HCT116 (cell line): Measurements from ENCODE around the gene XAB2. TPM values are rescaled to one million over a fixed set of nuclear protein-coding genes. Genes with fewer than 3 reads are reported as not detected.

Experiments used
- ATAC-seq: fragments of 200-7000 bp; cut with Tn5 transposase; 2 replicates; pipeline ENCODE4 v1.9.1; 2020; ENCODE audit warnings: mild to moderate bottlenecking, moderate library complexity
- Bru-seq: library from RNA; stranded (reverse); fragments of 400-500 nt; gene quantifications from one replicate; lab custom pipeline; 2021; lab: Mats Ljungman, UMichigan
- BruChase-seq, 2 experiments: library from RNA; stranded (reverse); fragments of 400-500 nt; gene quantifications; one replicate each; lab custom pipeline; 2021; lab: Mats Ljungman, UMichigan
- BruUV-seq: library from RNA; stranded (reverse); fragments of 400-500 nt; replicated peaks from 2 replicates; lab custom pipeline; 2021; lab: Mats Ljungman, UMichigan
- CTCF ChIA-PET: fragments of 300-600 bp; sonication (Branson Sonifier 250); formaldehyde crosslinking; loops from one replicate; lab custom pipeline; 2021; ENCODE audit warnings: antibody characterized with exemption; lab: Charles Lee
- POLR2A ChIA-PET: fragments of 300-600, 350-600 bp; sonication (Branson Sonifier 250); formaldehyde crosslinking; loops from one replicate; lab custom pipeline; 2021; ENCODE audit warnings: antibody characterized with exemption; lab: Charles Lee
- RAD21 ChIA-PET, 2 experiments: fragments of 300-600 bp; sonication (Branson Sonifier 250); formaldehyde crosslinking; loops; one replicate each; lab custom pipeline; 2023; ENCODE audit warnings: low total read pairs in 2 of 2; ENCODE audit not compliant: uncharacterized antibody in 2 of 2, unreplicated experiment in 2 of 2, low non-redundant PET in 1 of 2; lab: Charles Lee
- DNase-seq: peaks from one replicate; pipeline ENCODE4 v3.0.0-alpha.2; 2010; ENCODE audit warnings: low read depth, low spot score
- H2AFZ ChIP-seq: fragments of 200-600 bp; shearing (Covaris generic), sonication (generic); 2 replicates; pipeline ENCODE4 v1.6.1; 2017; ENCODE audit warnings: low read depth, mixed run types, mixed read lengths, antibody characterized with exemption, low read length; ENCODE audit not compliant: poor library complexity, severe bottlenecking
- H3K27ac ChIP-seq: 2 replicates; pipeline ENCODE4 v1.5.1; 2012; ENCODE audit warnings: low read depth, low read length
- H3K27me3 ChIP-seq: fragments of 200-600 bp; sonication (generic); 2 replicates; pipeline ENCODE4 v1.6.1; 2016; ENCODE audit warnings: mixed run types, low read length, mixed read lengths; ENCODE audit not compliant: insufficient read depth
- H3K36me3 ChIP-seq, 2 experiments: fragments of 200-500 bp in 1 of 2; fragments of 200-600 bp in 1 of 2; sonication (Bioruptor generic) in 1 of 2; sonication (generic) in 1 of 2; 2 replicates each; pipeline versions ENCODE4 v1.5.1 to v1.6.1; 2014 to 2016; ENCODE audit warnings: low read length in 2 of 2, inconsistent platforms in 1 of 2, mixed read lengths in 1 of 2, mixed run types in 1 of 2; ENCODE audit not compliant: insufficient read depth in 2 of 2, control insufficient read depth in 1 of 2
- H3K4me1 ChIP-seq, 2 experiments: fragments of 200-600 bp in 1 of 2; sonication (generic) in 1 of 2; 2 replicates each; pipeline versions ENCODE4 v1.5.1 to v1.6.1; 2012 to 2017; ENCODE audit warnings: low read length in 2 of 2, inconsistent platforms in 1 of 2, mild to moderate bottlenecking in 1 of 2, mixed read lengths in 1 of 2, mixed run types in 1 of 2, moderate library complexity in 1 of 2; ENCODE audit not compliant: insufficient read depth in 2 of 2, control insufficient read depth in 1 of 2
- H3K4me2 ChIP-seq: fragments of 200-600 bp; sonication (generic); 2 replicates; pipeline ENCODE4 v1.6.1; 2017; ENCODE audit warnings: mixed run types, low read length, mixed read lengths
- H3K4me3 ChIP-seq, 2 experiments: fragments of 200-600 bp in 1 of 2; sonication (generic) in 1 of 2; replicated peaks in 1 of 2; 2 replicates each; pipeline ENCODE4 v1.5.1; 2011 to 2016; ENCODE audit warnings: low read length in 2 of 2, control low read depth in 1 of 2, low read depth in 1 of 2, mild to moderate bottlenecking in 1 of 2, mixed read lengths in 1 of 2, mixed run types in 1 of 2
- H3K79me2 ChIP-seq: fragments of 200-600 bp; sonication (generic); 2 replicates; pipeline ENCODE4 v1.6.1; 2017; ENCODE audit warnings: mild to moderate bottlenecking, mixed run types, low read length, moderate library complexity, mixed read lengths; ENCODE audit not compliant: insufficient read depth
- H3K9ac ChIP-seq: fragments of 200-600 bp; sonication (generic); 2 replicates; pipeline ENCODE4 v1.6.1; 2016; ENCODE audit warnings: low read length, mixed read lengths
- H3K9me2 ChIP-seq: fragments of 200-600 bp; sonication (generic), shearing (Covaris generic); 2 replicates; pipeline ENCODE4 v1.6.1; 2017; ENCODE audit warnings: mixed run types, mild to moderate bottlenecking, moderate library complexity; ENCODE audit not compliant: insufficient read depth
- H3K9me3 ChIP-seq, 2 experiments: fragments of 200-500 bp in 1 of 2; fragments of 200-600 bp in 1 of 2; sonication (Bioruptor generic) in 1 of 2; sonication (generic) in 1 of 2; 2 replicates each; pipeline ENCODE4 v1.6.1; 2014 to 2017; ENCODE audit warnings: low read length in 2 of 2, mixed read lengths in 2 of 2, inconsistent platforms in 1 of 2, low read depth in 1 of 2, mild to moderate bottlenecking in 1 of 2, mixed run types in 1 of 2, moderate library complexity in 1 of 2; ENCODE audit not compliant: control insufficient read depth in 1 of 2, insufficient read depth in 1 of 2
- H4K20me1 ChIP-seq: fragments of 200-600 bp; sonication (generic), shearing (Covaris generic); 2 replicates; pipeline ENCODE4 v1.6.1; 2017; ENCODE audit warnings: mixed run types, mild to moderate bottlenecking, moderate library complexity; ENCODE audit not compliant: insufficient read depth
- CEBPB ChIP-seq: IDR thresholded peaks from 2 replicates; pipeline ENCODE4 v1.6.1; 2012; ENCODE audit warnings: low read depth
- EZH2phosphoT487 ChIP-seq: fragments of 200-600 bp; IDR thresholded peaks from 2 replicates; pipeline ENCODE4 v1.6.1; 2018; ENCODE audit warnings: antibody characterized with exemption, borderline replicate concordance
- FOSL1 ChIP-seq: IDR thresholded peaks from 2 replicates; pipeline ENCODE4 v1.6.1; 2012; ENCODE audit warnings: low read depth
- JUND ChIP-seq: IDR thresholded peaks from 2 replicates; pipeline ENCODE4 v1.6.1; 2012
- POLR2A ChIP-seq: IDR thresholded peaks from 2 replicates; pipeline ENCODE4 v1.7.0; 2011; ENCODE audit warnings: borderline replicate concordance; ENCODE audit not compliant: insufficient read depth, insufficient read length; ENCODE audit errors: extremely low read depth
- POLR2AphosphoS5 ChIP-seq: IDR thresholded peaks from 2 replicates; pipeline ENCODE4 v1.6.1; 2011; ENCODE audit warnings: mild to moderate bottlenecking, low read depth, low read length, moderate library complexity
- REST ChIP-seq: IDR thresholded peaks from 2 replicates; pipeline ENCODE4 v1.6.1; 2012; ENCODE audit warnings: low read depth
- SIN3A ChIP-seq: IDR thresholded peaks from 2 replicates; pipeline ENCODE4 v1.6.1; 2012; ENCODE audit warnings: low read depth
- SP1 ChIP-seq: IDR thresholded peaks from 2 replicates; pipeline ENCODE4 v1.6.1; 2012; ENCODE audit warnings: low read depth
- TCF7L2 ChIP-seq: IDR thresholded peaks from 2 replicates; pipeline ENCODE4 v1.7.0; 2011; ENCODE audit warnings: borderline replicate concordance, inconsistent platforms; ENCODE audit not compliant: insufficient read depth, insufficient read length; ENCODE audit errors: extremely low read depth
- YY1 ChIP-seq: IDR thresholded peaks from 2 replicates; pipeline ENCODE4 v1.6.1; 2011; ENCODE audit warnings: low read length, low read depth, moderate library complexity, mild to moderate bottlenecking; ENCODE audit not compliant: insufficient replicate concordance; ENCODE audit errors: extremely low read depth
- ZFX ChIP-seq: fragments of 450-650 bp; IDR thresholded peaks from 2 replicates; pipeline ENCODE4 v1.6.1; 2017
- intact Hi-C: fragments of 100-400 bp; cut with micrococcal nuclease; formaldehyde crosslinking; loops from 2 replicates; pipeline ENCODE4 v1.10.0; 2022
- long read RNA-seq: library from polyadenylated mRNA; unstranded; transcript quantifications from one replicate; pipeline ENCODE4 v2.0.0, GENCODE V29; 2021; ENCODE audit not compliant: unreplicated experiment
- polyA plus RNA-seq: library from polyadenylated mRNA; unstranded; fragments of >200 nt; gene quantifications from 2 replicates; pipeline ENCODE4 v1.2.1, GENCODE V29; 2012; ENCODE audit warnings: missing spikeins
- total RNA-seq: library from RNA; stranded (reverse); gene quantifications from one replicate; pipeline ENCODE4 v1.2.1, GENCODE V29; 2021; ENCODE audit not compliant: unreplicated experiment
- TF ChIP-seq, protein P1 (sequence below): IDR thresholded peaks from 2 replicates; pipeline ENCODE4 v1.6.1; 2011; ENCODE audit warnings: mild to moderate bottlenecking, low read length, moderate library complexity; ENCODE audit not compliant: insufficient replicate concordance; ENCODE audit errors: extremely low read depth
- TF ChIP-seq, protein P2 (sequence below): IDR thresholded peaks from 2 replicates; pipeline ENCODE4 v1.6.1; 2012

XAB2 gene
- total RNA-seq, result 103 TPM
- 106 and 121 TPM in 2 replicates for polyA plus RNA-seq
- percentile 69 among the genes with signal in this experiment for Bru-seq, nascent RNA
- percentile 91 among the genes with signal in this experiment for BruChase-seq, experiment 1, labeled RNA remaining after a 6-hour chase
- BruChase-seq, experiment 2, labeled RNA remaining after a 2-hour chase, result percentile 77 among the genes with signal in this experiment
- long read RNA-seq, transcript XAB2-201 (19 exons, 2,667 nt), result major isoform, 87 of 177 reads
- long read RNA-seq, partial matches to known transcripts, result 79 of 177 reads
- long read RNA-seq, other reads (novel, unspliced or antisense), result 11 of 177 reads

DNA sequence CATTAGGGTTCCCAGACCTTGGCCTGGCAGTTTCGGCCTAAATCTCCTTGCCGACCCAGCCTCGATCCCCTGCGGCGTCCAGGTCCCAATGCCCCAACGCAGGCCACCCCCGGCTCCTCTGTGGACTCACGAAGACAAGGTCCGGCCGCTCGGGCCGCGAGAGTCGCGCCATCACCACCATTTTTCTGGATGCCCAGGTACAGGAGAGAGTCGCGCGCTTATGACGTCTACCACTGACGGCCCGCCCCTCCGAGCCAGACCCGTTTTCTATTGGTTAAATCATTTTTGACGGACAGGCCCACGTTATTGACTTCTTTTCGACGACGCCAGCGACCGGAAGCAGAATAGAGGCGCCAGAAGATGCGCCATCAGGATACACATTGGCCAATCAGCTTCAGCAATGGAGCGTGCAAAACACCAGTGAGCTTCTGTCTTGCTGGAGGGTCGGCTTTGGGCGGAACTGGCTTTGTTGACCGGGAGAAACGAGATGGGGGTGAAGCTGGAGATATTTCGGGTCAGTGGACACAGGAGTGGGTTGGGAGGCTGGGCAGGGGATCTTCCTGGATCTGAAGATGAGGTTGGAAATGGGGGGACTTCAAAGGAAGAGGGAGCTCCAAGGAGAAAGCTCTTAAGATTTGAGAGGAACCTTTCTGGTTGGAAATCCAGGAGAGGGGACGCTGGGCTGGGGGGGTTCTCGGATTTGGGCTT lies at the start of gene XAB2, which contains the start of gene PET100:
XAB2 (minus strand) TSS at position 199 of the 708 bp plus-strand sequence; CDS start at position 181, 18 bp downstream.
PET100 (plus strand) TSS at position 447 of the 708 bp plus-strand sequence; CDS start at position 488, 41 bp downstream.
- H2AFZ ChIP-seq, result no peak within 1 kb of the TSS
- H3K36me3 ChIP-seq, result peaks cover 0 to 20% of the 10 kb centered on the region in 2 experiments; a peak in 3 of 4 replicates
- H3K4me2 ChIP-seq, result peak within 1 kb of the TSS; percentile 95
- no peaks in the 10 kb centered on the region for H3K9me2 ChIP-seq
- RAD21 ChIA-PET, result interaction anchor here (0.7 to 0.9 kb wide), 3 partner anchors 57 to 61 kb away, joined by 3 read pairs; no protein-coding TSS in a partner anchor
- H3K4me3 ChIP-seq, result peak within 1 kb of the TSS; percentile 79 to 96
- BruUV-seq, result no TSS peak
- H3K4me1 ChIP-seq, result peaks cover 7 to 18% of the 10 kb centered on the region in 2 experiments
- POLR2A ChIA-PET, result interaction anchor here (0.8 to 2.0 kb wide), 2 partner anchors 8 to 24 kb away, joined by 5 to 6 read pairs; no protein-coding TSS in a partner anchor
- CTCF ChIA-PET, result interaction anchor here (0.8 to 1.7 kb wide), 4 partner anchors 12 to 784 kb away, joined by 3 to 11 read pairs (median 5); partner anchors contain the start of genes MARCHF2 and TRAPPC5
- DNase-seq (peak; percentile 98), ATAC-seq (peak; percentile 95)
- H3K27me3 ChIP-seq, result no peaks in the 10 kb centered on the region
- H3K9me3 ChIP-seq, result no peaks in the 10 kb centered on the region
- H3K79me2 ChIP-seq, result peaks cover 65% of the 10 kb centered on the region
- no peaks in the 10 kb centered on the region for H4K20me1 ChIP-seq
- no peak for TF ChIP-seq CEBPB
- TF ChIP-seq TCF7L2, result peak; percentile 75
- TF ChIP-seq SP1, result peak; percentile 100
- 0 out of 2 replicates have a peak, but pooled peaks have one; percentile 46 for TF ChIP-seq SIN3A
- TF ChIP-seq EZH2phosphoT487, result no peak
- TF ChIP-seq POLR2A, result no peak
- TF ChIP-seq JUND, result no peak
- peak; percentile 88 for TF ChIP-seq YY1
- peak; percentile 55 for TF ChIP-seq POLR2AphosphoS5
- no peak for TF ChIP-seq FOSL1
- TF ChIP-seq ZFX, result peak; percentile 44; the same call in 1 of the 2 replicates
- TF ChIP-seq, protein P1, sequence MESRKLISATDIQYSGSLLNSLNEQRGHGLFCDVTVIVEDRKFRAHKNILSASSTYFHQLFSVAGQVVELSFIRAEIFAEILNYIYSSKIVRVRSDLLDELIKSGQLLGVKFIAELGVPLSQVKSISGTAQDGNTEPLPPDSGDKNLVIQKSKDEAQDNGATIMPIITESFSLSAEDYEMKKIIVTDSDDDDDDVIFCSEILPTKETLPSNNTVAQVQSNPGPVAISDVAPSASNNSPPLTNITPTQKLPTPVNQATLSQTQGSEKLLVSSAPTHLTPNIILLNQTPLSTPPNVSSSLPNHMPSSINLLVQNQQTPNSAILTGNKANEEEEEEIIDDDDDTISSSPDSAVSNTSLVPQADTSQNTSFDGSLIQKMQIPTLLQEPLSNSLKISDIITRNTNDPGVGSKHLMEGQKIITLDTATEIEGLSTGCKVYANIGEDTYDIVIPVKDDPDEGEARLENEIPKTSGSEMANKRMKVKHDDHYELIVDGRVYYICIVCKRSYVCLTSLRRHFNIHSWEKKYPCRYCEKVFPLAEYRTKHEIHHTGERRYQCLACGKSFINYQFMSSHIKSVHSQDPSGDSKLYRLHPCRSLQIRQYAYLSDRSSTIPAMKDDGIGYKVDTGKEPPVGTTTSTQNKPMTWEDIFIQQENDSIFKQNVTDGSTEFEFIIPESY, result peak; percentile 20
- TF ChIP-seq, protein P2, sequence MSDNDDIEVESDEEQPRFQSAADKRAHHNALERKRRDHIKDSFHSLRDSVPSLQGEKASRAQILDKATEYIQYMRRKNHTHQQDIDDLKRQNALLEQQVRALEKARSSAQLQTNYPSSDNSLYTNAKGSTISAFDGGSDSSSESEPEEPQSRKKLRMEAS, result peak; percentile 48; the same call in 1 of the 2 replicates
- TF ChIP-seq REST, result no peak
- peak within 1 kb of the TSS; percentile 66 for H3K27ac ChIP-seq
- intact Hi-C loops, result no loop called here
- peak within 1 kb of the TSS; percentile 90 for H3K9ac ChIP-seq
